Lower leg skin (tissue), 4 donors: ENCODE measurements around the gene TCEAL5. TPM values are rescaled to one million over a fixed set of nuclear protein-coding genes. Genes with fewer than 3 reads are reported as not detected.
"Not testable (repeated sequence)": the region's sequence is repeated elsewhere in the genome, so short reads cannot be mapped to it uniquely, and the experiment has no call there.

Source experiments
- DNase-seq, 2 donors: peaks; one replicate each; pipeline ENCODE4 v3.0.0-alpha.2; 2019; ENCODE audit warnings: low spot score in 2 of 2
- H3K4me3 ChIP-seq: fragments of 200-600 bp; sonication (generic); 2 replicates; pipeline ENCODE4 v1.5.1; 2017; ENCODE audit warnings: mild to moderate bottlenecking, low read depth; ENCODE audit not compliant: poor library complexity, severe bottlenecking
- CTCF ChIP-seq, 3 donors: fragments of 450-650 bp; IDR thresholded peaks; one replicate each; pipeline ENCODE4 v1.5.1; 2016; ENCODE audit warnings: antibody characterized with exemption in 3 of 3, mild to moderate bottlenecking in 3 of 3, moderate library complexity in 2 of 3
- POLR2A ChIP-seq, 2 donors: fragments of 450-650 bp; IDR thresholded peaks; one replicate each; pipeline ENCODE4 v1.6.1; 2016 to 2017; ENCODE audit warnings: antibody characterized with exemption in 2 of 2, mild to moderate bottlenecking in 1 of 2, moderate library complexity in 1 of 2
- WGBS, 2 donors: methylation state at CpG; one replicate each; pipeline ENCODE4 v1.1.5; 2018; 5-methylcytosine and 5-hydroxymethylcytosine counted together
- intact Hi-C: fragments of 100-400 bp; cut with DNase I; formaldehyde crosslinking; loops from one replicate; pipeline ENCODE4 v1.15.0; 2023; ENCODE audit warnings: low total_unique reads
- total RNA-seq, 4 donors: library from RNA; depleted of rRNA; stranded (reverse); fragments of >200 nt; gene quantifications; one replicate each; pipeline ENCODE4 v1.1.0, GENCODE V29; 2016

TCEAL5 gene
- total RNA-seq, 4 donors from 2014 or later, result not detected

- no peak overlapping the region for H3K4me3 ChIP-seq
- TF ChIP-seq POLR2A (IDR thresholded peaks at IDR 0.05) (no peak), CTCF (IDR thresholded peaks at IDR 0.05) (no peak)
- intact Hi-C loops, result no loop called here
- DNase-seq, result no peak
Measured at GRCh38 chrX:103240155-103240554, 36.4 kb downstream of the TCEAL5 start.

GRCh38 chrX:103236296-103236695 lies 40.3 kb downstream of the TCEAL5 start:
- TF ChIP-seq POLR2A (IDR thresholded peaks at IDR 0.05), result no peak
- 88 to 94% methylated on average over 1 of the region's 1 CpG for WGBS, 2 donors
- no peak overlapping the region for H3K4me3 ChIP-seq
- DNase-seq, result no peak
- intact Hi-C loops, result no loop called here

- intact Hi-C loops, H3K4me3 ChIP-seq, DNase-seq: not testable (repeated sequence)
- 34 to 77% methylated on average over 2 of the region's 2 CpGs for WGBS, 2 donors
Measured at GRCh38 chrX:103235608-103236007, 40.9 kb downstream of the TCEAL5 start.

- WGBS, 2 donors, result 57 to 74% methylated on average over 1 of the region's 1 CpG
- intact Hi-C loops, result no loop called here
- H3K4me3 ChIP-seq, result no peak overlapping the region
- TF ChIP-seq CTCF (IDR thresholded peaks at IDR 0.05) (no peak), POLR2A (IDR thresholded peaks at IDR 0.05) (no peak)
- no peak for DNase-seq
Measured at GRCh38 chrX:103234869-103235268, 41.7 kb downstream of the TCEAL5 start.

GRCh38 chrX:103233263-103233662 lies 43.3 kb downstream of the TCEAL5 start:
- no peak for DNase-seq
- WGBS, 2 donors, result 79 to 93% methylated on average over 2 of the region's 2 CpGs
- no peak overlapping the region for H3K4me3 ChIP-seq
- intact Hi-C loops, result no loop called here
- TF ChIP-seq POLR2A (IDR thresholded peaks at IDR 0.05), result no peak
- TF ChIP-seq CTCF (IDR thresholded peaks at IDR 0.05), result no peak

- intact Hi-C loops, DNase-seq, H3K4me3 ChIP-seq: not testable (repeated sequence)
- 85 to 87% methylated on average over 4 of the region's 4 CpGs for WGBS, 2 donors
Measured at GRCh38 chrX:103225918-103226317, 50.6 kb downstream of the TCEAL5 start.

Other genes starting within 250 kb of the TCEAL5 start
- gene BEX1, start 212.6 kb downstream of the TCEAL5 start, total RNA-seq, result 1 to 10 TPM in 1 of 4 donors, not detected in 3; 1.1 TPM
- 1 to 10 TPM in 1 of 4 donors, under 1 TPM in 2, not detected in 1; 0.21 to 1.7 (median 0.42) TPM for gene NXF3, start 183.6 kb downstream of the TCEAL5 start, total RNA-seq
- 10 to 100 TPM; 15.1 to 32.9 (median 25.7) TPM for gene BEX4, start 61.6 kb downstream of the TCEAL5 start, total RNA-seq
- 10 to 100 TPM; 38.4 to 54.6 (median 47.9) TPM for gene TCEAL8, start 21.6 kb downstream of the TCEAL5 start, total RNA-seq
- gene BEX2, start 34.2 kb upstream of the TCEAL5 start, total RNA-seq, result 10 to 100 TPM; 12.2 to 24.4 (median 18.8) TPM
- 1 to 10 TPM in 3 of 4 donors, not detected in 1; 1.8 to 4.0 (median 2.4) TPM for gene TCEAL7, start 53.5 kb upstream of the TCEAL5 start, total RNA-seq
- gene TCEAL9, start 79.8 kb upstream of the TCEAL5 start, total RNA-seq, result 10 to 100 TPM; 24.3 to 37.7 (median 27.5) TPM
- gene BEX3, start 99.8 kb upstream of the TCEAL5 start, total RNA-seq, result 10 to 100 TPM; 41.4 to 66.6 (median 57.3) TPM
- gene RAB40A, start 242.7 kb upstream of the TCEAL5 start, total RNA-seq, result under 1 TPM; 0.13 to 0.84 (median 0.38) TPM